Limb (tissue), 2 donors: ENCODE data around the gene IGFLR1.
"Not testable (repeated sequence)": the region's sequence is repeated elsewhere in the genome, so short reads cannot be mapped to it uniquely, and the experiment has no call there.

Experiments
- DNase-seq, 2 donors: peaks; one replicate each; pipeline ENCODE4 v3.0.0-alpha.2; 2016; ENCODE audit errors: extremely low spot score in 2 of 2

Gene IGFLR1

GRCh38 chr19:35725216-35725861 is 16.9 kb downstream of the IGFLR1 start:
- no peak for DNase-seq

GRCh38 chr19:35724560-35724959 is 17.7 kb downstream of the IGFLR1 start:
- no peak for DNase-seq

DNA sequence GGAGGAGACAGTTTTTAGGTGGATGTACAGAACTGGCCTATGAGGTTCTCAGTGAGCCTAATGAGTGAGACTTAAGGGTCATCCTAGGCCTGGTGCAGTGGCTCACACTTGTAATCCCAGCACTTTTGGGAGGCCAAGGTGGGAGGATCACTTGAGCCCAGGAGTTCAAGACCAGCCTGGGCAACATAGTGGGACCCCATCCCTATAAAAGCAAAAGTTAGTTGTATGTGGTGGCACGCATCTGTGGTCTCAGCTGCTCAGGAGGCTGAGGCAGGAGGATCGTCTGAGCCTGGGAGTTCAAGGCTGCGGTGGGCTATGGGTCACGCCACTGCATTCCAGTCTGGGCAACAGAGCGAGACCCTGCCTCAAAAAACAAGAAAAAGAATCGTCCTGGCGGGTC is 18.1 kb downstream of the IGFLR1 start:
- DNase-seq, result not testable (repeated sequence)

GRCh38 chr19:35723671-35724070 is 18.6 kb downstream of the IGFLR1 start:
- no peak for DNase-seq

DNA sequence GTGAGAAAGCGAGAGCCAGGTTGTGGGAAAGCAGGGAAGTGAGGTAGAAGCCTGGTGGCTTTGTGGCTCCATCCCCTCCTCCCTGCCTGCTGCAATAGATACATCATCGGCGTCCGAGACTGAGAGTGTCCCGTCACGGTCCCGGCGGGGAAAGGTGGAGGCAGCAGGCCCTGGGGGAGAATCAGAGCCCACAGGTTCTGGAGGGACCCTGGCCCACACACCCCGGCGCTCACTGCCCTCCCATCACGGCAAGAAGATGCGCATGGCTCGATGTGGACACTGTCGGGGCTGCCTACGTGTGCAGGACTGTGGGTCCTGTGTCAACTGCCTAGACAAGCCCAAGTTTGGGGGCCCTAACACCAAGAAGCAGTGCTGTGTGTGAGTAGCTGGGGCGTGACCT is 19.4 kb downstream of the IGFLR1 start:
- no peak for DNase-seq

- peak in 1 of 2 donors; percentile 24 for DNase-seq
Measured at GRCh38 chr19:35722461-35722860, 19.8 kb downstream of the IGFLR1 start.

GRCh38 chr19:35721374-35721773 is 20.9 kb downstream of the IGFLR1 start:
- peak in 1 of 2 donors; percentile 27 for DNase-seq

GRCh38 chr19:35720648-35721047 is 21.6 kb downstream of the IGFLR1 start:
- DNase-seq, result peak in 1 of 2 donors; percentile 29

DNA sequence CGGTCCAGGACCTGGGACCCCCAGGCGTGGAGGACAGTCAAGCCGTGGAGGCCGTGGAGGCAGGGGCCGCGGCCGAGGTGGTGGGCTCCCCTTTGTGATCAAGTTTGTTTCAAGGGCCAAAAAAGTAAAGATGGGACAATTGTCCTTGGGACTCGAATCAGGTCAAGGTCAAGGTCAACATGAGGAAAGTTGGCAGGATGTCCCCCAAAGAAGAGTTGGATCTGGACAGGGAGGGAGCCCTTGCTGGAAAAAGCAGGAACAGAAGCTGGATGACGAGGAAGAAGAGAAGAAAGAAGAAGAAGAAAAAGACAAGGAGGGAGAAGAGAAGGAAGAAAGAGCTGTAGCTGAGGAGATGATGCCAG is 22.1 kb downstream of the IGFLR1 start:
- no peak for DNase-seq

GRCh38 chr19:35719402-35720162 is 22.7 kb downstream of the IGFLR1 start:
- peak in 1 of 2 donors; percentile 28 for DNase-seq

GRCh38 chr19:35718345-35719041 is 23.8 kb downstream of the IGFLR1 start:
- peak in 1 of 2 donors; percentile 66 for DNase-seq

DNA sequence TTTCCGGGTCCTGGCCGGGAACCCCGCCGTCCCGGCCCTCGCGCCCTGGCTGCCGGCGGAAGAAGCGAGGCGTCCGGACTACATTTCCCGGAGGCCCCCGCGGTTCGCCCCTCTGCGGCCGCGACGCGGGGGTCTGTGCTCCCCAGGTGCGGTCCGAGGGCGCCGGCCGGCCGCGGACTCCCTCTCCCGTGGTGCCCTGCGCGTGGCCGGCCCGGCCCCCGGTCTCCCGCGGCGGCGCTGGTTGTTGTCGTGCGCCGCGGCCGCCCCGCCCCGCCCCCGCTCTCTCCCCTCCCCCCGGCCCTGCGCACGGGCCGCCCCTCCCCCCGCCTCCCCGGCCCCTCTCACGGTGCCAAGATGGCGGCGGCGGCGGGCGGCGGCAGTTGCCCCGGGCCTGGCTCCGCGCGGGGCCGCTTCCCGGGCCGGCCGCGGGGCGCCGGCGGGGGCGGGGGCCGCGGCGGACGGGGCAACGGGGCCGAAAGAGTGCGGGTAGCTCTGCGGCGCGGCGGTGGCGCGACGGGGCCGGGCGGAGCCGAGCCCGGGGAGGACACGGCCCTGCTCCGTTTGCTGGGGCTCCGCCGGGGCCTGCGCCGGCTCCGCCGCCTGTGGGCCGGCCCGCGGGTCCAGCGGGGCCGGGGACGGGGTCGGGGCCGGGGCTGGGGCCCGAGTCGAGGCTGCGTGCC is 24.4 kb downstream of the IGFLR1 start, which contains the start of gene KMT2B:
Gene KMT2B (plus strand): TSS at position 339 of the 680 bp plus-strand sequence. CDS start 16 bp downstream, at position 355.
- DNase-seq, result peak; percentile 96 to 97

- DNase-seq, result peak; percentile 82 to 90
Measured at GRCh38 chr19:35716801-35717664, 25.2 kb downstream of the IGFLR1 start.

DNA sequence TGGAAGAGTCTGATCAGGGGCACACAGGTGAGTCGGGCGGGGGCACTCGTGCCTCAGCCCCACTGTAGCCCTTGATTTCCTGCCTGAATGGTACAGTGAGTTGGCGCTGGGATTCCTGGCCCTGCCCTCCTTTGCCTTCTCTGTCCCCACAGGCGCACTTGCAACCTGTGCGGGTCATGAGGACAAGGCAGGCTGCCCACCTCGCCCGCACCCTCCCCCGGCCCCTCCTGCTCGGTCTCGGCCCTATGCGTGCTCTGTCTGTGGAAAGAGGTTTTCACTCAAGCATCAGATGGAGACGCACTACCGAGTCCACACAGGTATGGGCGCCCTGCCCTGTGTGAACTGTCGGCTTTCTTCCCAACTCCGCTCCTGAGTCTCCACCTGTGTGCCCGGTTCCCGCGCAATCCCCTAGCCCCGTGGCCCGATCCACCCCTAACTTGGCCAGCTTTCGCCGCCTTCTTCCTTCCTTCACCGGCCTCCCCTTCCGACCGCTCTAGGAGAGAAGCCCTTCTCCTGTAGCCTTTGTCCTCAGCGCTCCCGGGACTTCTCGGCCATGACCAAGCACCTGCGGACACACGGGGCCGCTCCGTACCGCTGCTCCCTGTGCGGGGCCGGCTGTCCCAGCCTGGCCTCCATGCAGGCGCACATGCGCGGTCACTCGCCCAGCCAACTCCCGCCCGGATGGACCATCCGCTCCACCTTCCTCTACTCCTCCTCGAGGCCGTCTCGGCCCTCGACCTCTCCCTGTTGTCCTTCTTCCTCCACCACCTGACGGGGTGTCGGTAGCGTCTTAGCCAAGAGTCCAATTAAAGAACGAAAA is 26.1 kb downstream of the IGFLR1 start:
- DNase-seq, result no peak

DNA sequence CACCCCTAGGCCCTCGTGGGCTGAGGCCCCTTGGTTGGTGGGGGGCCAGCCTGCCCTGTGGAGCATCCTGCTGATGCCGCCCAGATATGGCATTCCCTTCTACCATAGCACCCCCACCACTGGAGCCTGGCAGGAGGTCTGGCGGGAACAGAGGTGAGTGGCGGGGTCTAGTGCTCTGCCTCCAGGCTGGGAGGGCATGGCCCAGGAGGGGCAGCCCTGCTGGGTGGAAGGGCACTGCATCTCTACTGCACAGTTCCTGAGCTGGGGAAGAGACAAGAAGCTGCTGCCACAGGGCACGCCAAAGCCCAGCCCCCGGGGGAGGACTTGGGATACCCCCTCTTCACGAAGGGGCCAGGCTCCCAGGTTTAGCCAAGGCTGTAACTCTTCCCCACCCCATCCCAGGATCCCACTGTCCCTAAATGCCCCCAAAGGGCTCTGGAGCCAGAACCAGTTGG is 26.9 kb downstream of the IGFLR1 start:
- peak in 1 of 2 donors; percentile 42 for DNase-seq

DNA sequence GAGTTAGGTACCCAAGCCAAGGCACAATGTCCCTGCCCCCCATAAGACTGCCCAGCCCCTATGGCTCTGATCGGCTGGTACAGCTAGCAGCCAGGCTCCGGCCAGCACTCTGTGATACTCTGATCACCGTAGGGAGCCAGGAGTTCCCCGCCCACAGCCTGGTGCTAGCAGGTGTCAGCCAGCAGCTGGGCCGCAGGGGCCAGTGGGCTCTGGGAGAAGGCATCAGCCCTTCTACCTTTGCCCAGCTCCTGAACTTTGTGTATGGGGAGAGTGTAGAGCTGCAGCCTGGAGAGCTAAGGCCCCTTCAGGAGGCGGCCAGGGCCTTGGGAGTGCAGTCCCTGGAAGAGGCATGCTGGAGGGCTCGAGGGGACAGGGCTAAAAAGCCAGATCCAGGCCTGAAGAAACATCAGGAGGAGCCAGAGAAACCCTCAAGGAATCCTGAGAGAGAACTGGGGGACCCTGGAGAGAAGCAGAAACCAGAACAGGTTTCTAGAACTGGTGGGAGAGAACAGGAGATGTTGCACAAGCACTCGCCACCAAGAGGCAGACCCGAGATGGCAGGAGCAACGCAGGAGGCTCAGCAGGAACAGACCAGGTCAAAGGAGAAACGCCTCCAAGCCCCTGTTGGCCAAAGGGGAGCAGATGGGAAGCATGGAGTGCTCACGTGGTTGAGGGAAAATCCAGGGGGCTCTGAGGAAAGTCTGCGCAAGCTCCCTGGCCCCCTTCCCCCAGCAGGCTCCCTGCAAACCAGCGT is 27.5 kb downstream of the IGFLR1 start:
- DNase-seq, result peak in 1 of 2 donors; percentile 18

DNA sequence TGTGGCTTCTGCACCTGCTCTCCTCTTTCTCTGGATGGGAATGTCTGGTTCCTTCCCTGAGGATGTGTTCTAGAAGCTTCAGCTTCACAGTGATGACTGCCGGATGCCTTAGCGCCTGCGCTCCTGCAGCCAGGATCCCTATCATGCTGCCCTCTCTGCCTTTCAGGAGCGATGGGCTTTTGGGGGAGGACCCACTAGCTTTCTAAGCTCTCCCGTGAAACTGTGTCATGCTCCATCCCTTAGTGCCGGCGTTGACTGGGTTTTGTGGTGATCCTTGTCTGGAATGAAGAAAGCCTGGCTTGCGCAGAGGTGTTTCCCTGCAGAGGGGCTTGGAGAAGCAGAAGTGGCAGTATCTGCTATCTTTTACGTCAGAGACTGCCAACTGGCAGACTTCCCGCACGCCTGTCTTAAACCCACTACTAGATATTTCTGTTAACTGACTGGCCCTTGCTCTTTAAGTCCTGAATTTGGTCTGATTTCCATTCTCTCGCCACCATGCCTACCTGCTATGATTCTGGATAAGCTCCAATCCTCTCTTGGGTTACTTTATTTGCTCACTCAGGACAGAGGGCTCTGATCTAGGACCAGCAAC is 28.3 kb downstream of the IGFLR1 start:
- no peak for DNase-seq

GRCh38 chr19:35713506-35713850 is 28.8 kb downstream of the IGFLR1 start:
- no peak for DNase-seq
